ENCODE results near the gene OR9Q1.

The OR9Q1 gene

DNA sequence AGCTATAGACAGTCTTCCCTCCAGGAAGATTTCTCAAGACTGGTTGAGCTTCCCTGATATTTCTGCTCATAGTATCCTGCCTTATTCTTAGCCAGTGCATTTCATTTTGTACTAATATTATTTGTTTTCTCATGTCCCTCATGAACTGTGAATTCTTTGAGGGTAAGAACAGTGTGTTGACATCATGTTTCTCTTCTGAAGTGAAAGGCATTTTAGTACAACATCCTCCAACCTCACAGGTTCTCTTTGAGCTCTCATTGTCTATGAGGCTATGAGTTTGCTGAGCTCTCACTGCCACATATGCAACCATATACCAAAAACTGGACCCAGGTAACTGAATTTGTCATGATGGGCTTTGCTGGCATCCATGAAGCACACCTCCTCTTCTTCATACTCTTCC lies 7.0 kb downstream of the OR9Q1 start, which contains the start of gene OR6Q1:
TSS of gene OR6Q1 (plus strand) at position 301 of the 400 bp plus-strand sequence. CDS start at position 301, 0 bp downstream.
- DNase-seq (ENCODE audit: low read depth): no peak
- TF ChIP-seq, protein P1, sequence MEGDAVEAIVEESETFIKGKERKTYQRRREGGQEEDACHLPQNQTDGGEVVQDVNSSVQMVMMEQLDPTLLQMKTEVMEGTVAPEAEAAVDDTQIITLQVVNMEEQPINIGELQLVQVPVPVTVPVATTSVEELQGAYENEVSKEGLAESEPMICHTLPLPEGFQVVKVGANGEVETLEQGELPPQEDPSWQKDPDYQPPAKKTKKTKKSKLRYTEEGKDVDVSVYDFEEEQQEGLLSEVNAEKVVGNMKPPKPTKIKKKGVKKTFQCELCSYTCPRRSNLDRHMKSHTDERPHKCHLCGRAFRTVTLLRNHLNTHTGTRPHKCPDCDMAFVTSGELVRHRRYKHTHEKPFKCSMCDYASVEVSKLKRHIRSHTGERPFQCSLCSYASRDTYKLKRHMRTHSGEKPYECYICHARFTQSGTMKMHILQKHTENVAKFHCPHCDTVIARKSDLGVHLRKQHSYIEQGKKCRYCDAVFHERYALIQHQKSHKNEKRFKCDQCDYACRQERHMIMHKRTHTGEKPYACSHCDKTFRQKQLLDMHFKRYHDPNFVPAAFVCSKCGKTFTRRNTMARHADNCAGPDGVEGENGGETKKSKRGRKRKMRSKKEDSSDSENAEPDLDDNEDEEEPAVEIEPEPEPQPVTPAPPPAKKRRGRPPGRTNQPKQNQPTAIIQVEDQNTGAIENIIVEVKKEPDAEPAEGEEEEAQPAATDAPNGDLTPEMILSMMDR (conservative IDR thresholded peaks at IDR 0.05; ENCODE audit: low read depth, low read length): no peak

DNA sequence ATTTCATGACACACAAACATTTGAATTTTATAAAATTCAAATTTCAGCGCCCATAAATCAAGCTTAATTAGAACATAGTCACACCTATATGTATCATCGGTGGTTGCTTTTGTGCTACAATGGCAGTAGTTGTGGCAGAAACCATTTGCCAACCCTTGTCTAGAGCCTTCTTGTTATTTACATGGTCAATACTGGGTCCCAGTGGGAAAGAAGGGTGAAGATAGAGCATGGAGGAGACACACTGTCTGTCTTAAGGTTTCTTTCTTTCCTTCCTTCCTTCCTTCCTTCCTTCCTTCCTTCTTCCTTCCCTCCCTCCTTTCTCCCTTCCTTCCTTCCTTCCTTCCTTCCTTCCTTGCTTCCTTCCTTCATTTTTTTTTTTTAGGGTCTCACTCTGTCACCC lies 10.8 kb downstream of the OR9Q1 start:
- H3K4me3 ChIP-seq (ENCODE audit: low read length): no peak overlapping the region
- no peak for DNase-seq (ENCODE audit: low read depth)
- TF ChIP-seq, protein P1 (conservative IDR thresholded peaks at IDR 0.05; ENCODE audit: low read depth, low read length): no peak

More for the DNA sequence above, 7.0 kb downstream of the OR9Q1 start, which contains the start of gene OR6Q1:
- H3K4me3 ChIP-seq (ENCODE audit: low read length): no peak within 1 kb of the TSS

DNA sequence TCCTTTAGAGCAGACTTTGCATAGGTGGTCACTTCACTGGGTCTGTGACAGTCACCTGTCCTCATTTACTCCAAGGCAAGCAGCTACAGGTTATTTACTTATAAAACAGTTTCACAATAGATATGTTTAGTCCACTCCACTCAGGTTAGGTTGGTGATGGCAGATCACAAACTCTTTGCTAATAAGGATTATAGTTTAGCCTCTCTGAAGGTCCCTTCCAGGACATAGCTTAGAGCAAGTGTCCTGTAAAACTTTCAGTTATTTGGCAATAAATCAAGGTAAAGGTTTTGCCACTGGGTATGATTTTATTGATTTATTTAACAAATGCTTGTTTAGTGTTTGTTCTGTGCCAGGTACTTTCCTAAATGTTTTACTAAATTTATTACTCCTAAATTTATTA lies 15.9 kb downstream of the OR9Q1 start:
- no peak overlapping the region for H3K4me3 ChIP-seq (ENCODE audit: low read length)
- TF ChIP-seq, protein P1 (conservative IDR thresholded peaks at IDR 0.05; ENCODE audit: low read depth, low read length): no peak

DNA sequence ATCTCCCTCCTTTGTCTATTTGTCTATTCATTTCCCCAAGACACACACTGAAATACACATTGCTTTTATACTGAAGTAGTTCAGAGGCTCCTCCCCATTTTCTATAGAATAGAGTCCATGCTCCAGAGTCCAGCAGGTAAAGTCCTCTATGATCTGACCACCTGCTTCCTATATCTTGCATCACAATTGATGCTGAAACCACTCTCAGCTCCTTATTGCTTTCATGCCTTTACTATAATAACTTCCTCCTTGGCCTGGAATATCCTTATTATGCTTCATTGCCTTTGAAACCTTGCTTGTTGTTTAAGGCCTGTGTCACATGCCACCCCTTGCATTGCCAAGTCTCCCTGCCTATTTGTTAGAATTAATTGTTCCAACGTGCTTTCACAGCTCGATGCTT lies 19.7 kb downstream of the OR9Q1 start:
- TF ChIP-seq, protein P1 (conservative IDR thresholded peaks at IDR 0.05; ENCODE audit: low read depth, low read length): no peak
- no peak for DNase-seq (ENCODE audit: low read depth)

More for the DNA sequence above, 15.9 kb downstream of the OR9Q1 start:
- DNase-seq (ENCODE audit: low read depth): no peak

DNA sequence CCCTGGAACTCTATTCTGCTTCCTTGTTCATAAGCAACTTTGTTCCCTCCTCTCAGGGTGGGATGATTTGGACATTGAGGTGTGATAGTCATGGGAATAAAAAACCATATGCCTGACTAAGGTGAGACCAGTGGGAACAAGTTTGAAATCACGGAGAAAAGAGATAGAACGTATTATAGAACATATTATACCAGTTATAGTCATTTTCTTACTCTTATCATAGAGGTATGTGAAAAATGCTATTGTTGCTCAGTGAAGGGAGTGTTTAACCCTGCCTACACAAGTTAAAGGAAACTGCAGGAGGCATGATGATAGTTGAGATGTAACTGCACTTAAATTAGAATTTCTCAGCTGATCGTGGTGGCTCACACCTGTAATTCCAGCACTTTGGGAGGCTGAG lies 22.6 kb downstream of the OR9Q1 start:
- no peak overlapping the region for H3K4me3 ChIP-seq (ENCODE audit: low read length)
- no peak for DNase-seq (ENCODE audit: low read depth)
- TF ChIP-seq, protein P1 (conservative IDR thresholded peaks at IDR 0.05; ENCODE audit: low read depth, low read length): no peak

More for the DNA sequence above, 19.7 kb downstream of the OR9Q1 start:
- H3K4me3 ChIP-seq (ENCODE audit: low read length): no peak overlapping the region

DNA sequence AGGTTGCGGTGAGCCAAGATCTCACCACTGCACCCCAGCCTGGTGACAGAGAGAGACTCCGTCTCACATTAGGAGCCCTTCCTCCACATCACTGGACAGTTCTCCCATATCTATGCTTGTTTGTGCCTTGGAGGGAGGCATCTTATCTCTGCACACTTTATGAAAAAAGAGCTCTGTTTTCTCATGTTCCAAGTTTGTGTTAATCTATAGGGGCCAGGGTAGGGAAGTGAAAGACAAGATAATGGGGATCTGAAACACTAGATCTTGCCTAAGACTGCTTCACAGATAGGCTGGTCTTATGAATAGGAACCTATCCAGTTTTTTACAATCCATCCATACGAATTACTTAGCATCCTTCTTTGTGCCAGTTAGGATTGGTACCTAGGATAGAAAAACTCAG lies 24.1 kb downstream of the OR9Q1 start:
- DNase-seq (ENCODE audit: low read depth): no peak
- TF ChIP-seq, protein P1 (conservative IDR thresholded peaks at IDR 0.05; ENCODE audit: low read depth, low read length): no peak
- no peak overlapping the region for H3K4me3 ChIP-seq (ENCODE audit: low read length)

DNA sequence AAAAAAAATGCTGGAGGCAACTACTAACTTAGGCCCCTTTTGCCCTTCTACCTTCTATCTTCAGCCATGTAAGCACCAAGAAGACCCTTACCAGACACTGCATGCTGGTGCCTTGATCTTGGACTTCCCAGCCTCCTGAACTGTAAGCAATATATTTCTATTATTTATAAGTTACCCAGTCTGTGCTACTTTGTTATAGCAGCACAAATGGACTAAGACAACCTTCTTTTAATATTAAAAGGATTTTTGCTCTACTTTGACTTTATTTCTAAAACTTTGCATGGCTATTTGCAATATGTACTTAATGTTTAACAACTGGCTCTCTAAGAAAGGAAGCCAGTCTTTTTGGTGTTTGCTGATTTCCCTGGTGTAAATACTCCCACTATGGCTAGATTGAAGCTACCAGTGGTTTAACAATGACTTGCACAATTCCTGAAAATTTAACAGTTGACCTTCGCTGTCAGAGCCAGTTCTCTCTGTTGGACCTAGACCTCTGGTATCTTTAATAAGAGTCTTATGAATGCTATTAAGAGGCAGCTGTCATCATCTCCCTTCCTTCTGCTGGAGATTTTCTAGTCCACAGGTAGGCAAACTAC lies 32.2 kb downstream of the OR9Q1 start:
- TF ChIP-seq, protein P1 (conservative IDR thresholded peaks at IDR 0.05; ENCODE audit: low read depth, low read length): no peak
- no peak overlapping the region for H3K4me3 ChIP-seq (ENCODE audit: low read length)
- no peak for DNase-seq (ENCODE audit: low read depth)
